ENCODE results near the gene MUC21.

GRCh38 chr6:31005249-31006020, 21.9 kb downstream of the MUC21 start:
- no peak for TF ChIP-seq POLR2AphosphoS5 (IDR thresholded peaks at IDR 0.05; ENCODE audit: low read depth, low read length)
- TF ChIP-seq TAF1 (IDR thresholded peaks at IDR 0.05; ENCODE audit: low read depth, low read length), result no peak
- no peak for TF ChIP-seq POLR2A (IDR thresholded peaks at IDR 0.05; ENCODE audit: low read depth, low read length)
